HFF-Myc (cell line): ENCODE measurements around the gene LDLRAD3.
"Not testable (repeated sequence)": the region's sequence is repeated elsewhere in the genome, so short reads cannot be mapped to it uniquely, and the experiment has no call there.

Experiments used
- DNase-seq: peaks from one replicate; pipeline ENCODE4 v3.0.0-alpha.2; 2011; ENCODE audit warnings: low read depth; ENCODE audit errors: extremely low read depth
- H3K4me3 ChIP-seq: replicated peaks from 2 replicates; pipeline ENCODE4 v1.5.1; 2011; ENCODE audit warnings: low read depth, mild to moderate bottlenecking, control low read depth, low read length
- TF ChIP-seq, protein P1 (sequence below): IDR thresholded peaks from 2 replicates; pipeline ENCODE4 v1.5.1; 2012; ENCODE audit warnings: mild to moderate bottlenecking, low read depth, low read length, control low read depth; ENCODE audit errors: missing control alignments

LDLRAD3 gene

DNA sequence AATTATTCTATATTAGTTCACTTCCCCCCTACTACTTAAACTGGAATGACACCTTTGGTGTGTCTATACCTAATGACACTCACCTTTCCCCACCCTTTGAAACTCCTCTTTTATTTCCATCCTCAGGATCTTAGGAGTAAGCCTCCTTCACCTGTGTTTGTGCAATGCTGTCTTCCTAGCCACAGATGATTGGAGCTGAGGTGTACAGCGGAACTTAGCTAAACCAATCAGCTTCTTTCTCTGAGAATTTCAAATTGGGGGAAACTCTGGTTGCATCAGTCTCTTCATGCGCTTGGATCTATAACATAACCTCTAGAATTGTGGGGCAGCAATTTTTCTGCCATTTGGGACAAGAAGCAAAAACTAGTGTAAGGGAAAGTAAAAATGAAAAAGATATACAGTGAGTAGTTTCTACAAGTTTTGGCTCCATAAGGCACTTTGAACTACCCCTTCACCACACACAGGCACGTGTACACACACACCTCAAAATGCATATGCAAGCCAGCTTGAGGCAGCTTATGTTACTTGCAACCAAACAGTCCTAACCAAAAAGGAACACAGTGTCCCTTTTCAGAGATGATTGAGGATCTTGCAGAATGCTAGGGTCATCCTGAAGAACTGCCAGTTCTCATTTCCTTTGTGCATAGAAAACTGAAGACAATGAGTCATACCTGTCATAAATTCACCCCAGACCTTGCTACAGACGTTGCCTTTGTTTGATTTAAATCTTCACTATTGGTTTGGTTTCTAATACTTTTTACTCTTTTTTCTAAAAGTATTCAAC is 36.0 kb upstream of the LDLRAD3 start:
- no peak overlapping the region for H3K4me3 ChIP-seq
- TF ChIP-seq, protein P1, sequence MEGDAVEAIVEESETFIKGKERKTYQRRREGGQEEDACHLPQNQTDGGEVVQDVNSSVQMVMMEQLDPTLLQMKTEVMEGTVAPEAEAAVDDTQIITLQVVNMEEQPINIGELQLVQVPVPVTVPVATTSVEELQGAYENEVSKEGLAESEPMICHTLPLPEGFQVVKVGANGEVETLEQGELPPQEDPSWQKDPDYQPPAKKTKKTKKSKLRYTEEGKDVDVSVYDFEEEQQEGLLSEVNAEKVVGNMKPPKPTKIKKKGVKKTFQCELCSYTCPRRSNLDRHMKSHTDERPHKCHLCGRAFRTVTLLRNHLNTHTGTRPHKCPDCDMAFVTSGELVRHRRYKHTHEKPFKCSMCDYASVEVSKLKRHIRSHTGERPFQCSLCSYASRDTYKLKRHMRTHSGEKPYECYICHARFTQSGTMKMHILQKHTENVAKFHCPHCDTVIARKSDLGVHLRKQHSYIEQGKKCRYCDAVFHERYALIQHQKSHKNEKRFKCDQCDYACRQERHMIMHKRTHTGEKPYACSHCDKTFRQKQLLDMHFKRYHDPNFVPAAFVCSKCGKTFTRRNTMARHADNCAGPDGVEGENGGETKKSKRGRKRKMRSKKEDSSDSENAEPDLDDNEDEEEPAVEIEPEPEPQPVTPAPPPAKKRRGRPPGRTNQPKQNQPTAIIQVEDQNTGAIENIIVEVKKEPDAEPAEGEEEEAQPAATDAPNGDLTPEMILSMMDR, result no peak
- DNase-seq, result peak; percentile 22

DNA sequence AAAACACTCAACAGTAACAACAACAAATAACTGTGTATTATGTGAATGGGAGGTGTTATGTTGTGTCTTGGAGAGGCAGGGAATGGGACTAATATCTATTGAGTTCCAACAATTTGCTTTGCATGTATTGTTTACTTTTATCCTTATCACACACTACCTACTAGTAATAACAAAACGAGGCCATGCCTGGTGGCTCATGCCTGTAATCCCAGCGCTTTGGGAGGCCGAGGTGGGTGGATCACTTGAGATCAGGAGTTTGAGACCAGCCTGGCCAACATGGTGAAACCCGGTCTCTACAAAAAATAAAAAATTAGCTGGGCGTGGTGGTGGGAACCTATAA is 35.5 kb upstream of the LDLRAD3 start:
- not testable (repeated sequence) for H3K4me3 ChIP-seq, DNase-seq

DNA sequence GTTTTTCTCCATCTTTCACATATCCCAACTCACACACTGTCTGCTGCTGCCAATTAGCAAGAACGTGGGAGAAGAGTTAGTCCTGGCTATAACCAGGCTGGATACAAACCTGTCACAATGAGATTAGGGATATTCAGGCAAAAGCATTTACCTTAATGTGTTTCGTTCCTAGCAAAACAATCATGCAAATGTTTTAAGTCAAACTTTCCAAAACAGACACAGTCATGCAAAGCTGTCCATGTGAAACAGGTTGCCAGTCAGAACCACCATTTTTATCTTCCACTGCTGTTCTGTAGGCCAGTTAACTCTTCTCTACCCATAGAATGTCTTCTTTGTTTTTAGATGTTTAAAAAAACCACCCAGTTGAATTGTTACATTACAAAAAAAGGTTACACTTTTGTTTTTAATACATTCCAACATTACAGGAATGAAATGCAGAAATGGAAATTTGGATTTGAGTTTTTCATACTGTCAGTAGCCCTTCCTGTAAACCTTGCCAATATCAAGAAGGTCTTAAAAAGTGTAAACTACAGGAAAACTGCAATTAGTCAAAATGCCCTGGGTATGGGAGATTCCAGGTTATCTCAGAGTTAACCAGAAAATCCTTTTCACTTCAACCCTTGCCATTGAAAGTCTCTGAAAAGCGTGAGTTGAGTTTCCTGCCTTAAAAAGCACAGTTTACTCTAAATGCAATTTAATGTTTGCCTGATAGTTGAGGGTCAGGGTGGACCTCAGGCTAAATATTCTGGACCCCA is 34.2 kb upstream of the LDLRAD3 start:
- TF ChIP-seq, protein P1, result no peak
- no peak overlapping the region for H3K4me3 ChIP-seq
- DNase-seq, result no peak

DNA sequence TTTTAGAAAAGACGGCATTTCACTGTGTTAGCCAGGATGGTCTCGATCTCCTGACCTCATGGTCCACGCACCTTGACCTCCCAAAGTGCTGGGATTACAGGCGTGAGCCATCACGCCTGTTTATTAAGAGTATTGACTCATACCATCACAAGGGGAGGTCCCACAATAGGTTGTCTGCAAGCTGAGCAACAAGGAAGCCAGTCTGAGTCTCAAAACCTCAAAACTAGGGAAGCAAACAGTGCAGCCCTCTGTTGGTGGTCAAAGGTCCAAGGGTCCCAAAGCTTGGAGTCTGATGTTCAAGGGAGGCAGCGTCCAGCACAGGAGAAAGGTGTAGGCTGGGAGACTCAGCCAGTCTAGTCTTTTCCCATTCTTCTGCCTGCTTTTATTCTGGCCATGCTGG is 32.8 kb upstream of the LDLRAD3 start:
- TF ChIP-seq, protein P1, result no peak
- H3K4me3 ChIP-seq, result no peak overlapping the region
- no peak for DNase-seq

DNA sequence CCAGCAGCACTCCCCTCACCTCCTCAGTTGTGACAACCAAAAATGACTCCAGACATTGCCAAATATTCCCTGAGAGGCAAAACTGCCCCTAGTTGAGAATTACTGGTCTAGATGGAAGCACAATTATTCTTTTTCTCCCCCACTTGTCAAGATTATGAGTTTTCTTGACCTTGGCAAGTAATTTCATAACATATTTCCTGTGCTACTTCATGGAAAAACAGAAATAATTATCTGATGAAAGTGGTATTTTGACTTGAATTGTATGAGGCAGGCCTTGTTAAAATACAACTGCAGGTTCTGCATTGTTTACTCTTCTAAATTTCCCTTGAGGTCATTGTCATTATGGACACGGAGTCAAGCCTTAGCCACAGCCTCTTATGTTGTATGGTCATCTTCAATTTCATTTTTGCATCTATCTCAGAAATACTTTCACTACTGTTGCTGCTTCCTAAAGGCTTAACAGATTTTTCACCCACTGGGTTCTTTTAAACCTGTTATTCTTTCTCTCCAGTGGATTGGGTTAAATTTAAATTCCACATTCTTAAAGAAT is 32.2 kb upstream of the LDLRAD3 start:
- no peak overlapping the region for H3K4me3 ChIP-seq
- no peak for DNase-seq
- TF ChIP-seq, protein P1, result no peak

DNA sequence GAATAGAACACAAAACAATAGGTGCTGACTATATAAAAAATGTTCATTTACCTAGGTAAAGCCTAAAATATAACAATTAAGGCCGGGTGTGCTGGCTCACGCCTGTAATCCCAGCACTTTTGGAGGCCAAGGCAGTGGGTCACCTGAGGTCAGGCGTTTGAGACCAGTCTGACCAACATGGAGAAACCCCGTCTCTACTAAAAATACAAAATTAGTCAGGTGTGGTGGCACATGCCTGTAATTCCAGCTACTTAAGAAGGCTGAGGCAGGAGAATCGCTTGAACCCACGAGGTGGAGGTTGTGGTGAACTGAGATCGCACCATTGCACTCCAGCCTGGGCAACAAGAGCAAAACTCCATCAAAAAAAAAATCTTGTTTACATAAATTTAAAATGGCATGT is 31.4 kb upstream of the LDLRAD3 start:
- not testable (repeated sequence) for DNase-seq, H3K4me3 ChIP-seq

DNA sequence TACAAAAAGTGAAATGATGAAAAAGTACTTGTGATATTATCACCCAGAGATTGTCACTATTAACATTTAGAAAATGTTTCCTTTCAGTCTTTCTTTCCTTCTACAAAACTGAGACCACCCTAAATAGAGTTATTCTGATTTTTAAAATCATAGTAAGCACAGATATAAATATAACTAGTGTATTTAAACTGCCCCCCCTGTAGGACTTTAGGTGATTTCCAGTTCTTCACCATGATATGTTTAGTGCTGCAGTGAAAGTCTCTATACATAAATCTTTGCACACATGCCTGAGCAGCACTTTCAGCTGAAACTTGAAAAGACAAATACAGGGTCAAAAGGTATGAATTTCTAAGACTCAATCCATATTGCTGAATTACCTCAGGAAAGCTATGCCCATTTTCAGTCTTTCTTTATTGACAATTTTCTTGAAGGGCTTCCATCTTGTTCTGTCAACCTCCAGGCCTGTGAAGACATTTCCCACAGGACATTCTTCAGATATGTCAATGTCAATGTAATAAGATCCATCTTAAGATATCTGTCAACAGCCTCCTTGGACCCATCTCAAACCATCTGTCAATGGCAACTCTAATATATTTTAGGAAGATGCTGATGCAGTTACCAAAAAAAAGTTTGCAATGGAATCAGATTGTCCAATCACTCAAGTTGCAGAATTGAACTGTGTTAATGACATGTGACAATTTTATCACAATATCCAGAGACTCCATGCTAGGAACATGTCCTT is 30.8 kb upstream of the LDLRAD3 start:
- TF ChIP-seq, protein P1, result no peak
- no peak for DNase-seq
- no peak overlapping the region for H3K4me3 ChIP-seq
